GM19463 (cell line): ENCODE data around the gene A2ML1.
"Not testable (repeated sequence)": the region's sequence is repeated elsewhere in the genome, so short reads cannot be mapped to it uniquely, and the experiment has no call there.

Experiments used
- ATAC-seq: cut with Tn5 transposase; IDR thresholded peaks from one replicate; pipeline ENCODE4 v1.9.1; 2021; ENCODE audit warnings: mild to moderate bottlenecking, moderate library complexity; ENCODE audit not compliant: unreplicated experiment

Gene A2ML1

GRCh38 chr12:8816448-8817050 lies 5.9 kb upstream of the A2ML1 start:
- no peak for ATAC-seq

- no peak for ATAC-seq
These were observed 4.6 kb upstream of the A2ML1 start for GRCh38 chr12:8817856-8818255.

DNA sequence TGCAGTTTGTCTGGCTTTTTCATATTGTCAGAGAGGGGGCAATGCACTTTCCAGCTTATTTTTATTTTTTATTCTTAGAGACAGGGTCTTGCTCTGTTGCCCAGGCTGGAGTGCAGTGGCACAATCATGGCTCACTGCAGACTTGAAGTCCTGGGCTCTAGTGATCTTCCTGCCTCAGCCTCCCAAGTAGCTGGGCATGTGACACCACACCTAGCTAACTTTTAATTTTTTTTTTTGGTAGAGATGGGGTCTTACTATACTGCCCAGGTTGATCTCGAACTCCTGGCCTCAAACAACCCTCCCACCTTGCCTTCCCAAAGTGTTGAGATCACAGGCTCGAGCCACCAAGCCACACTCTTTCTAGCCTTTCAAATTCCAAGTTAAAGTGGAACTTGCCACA lies 3.9 kb upstream of the A2ML1 start:
- ATAC-seq = no peak

- no peak for ATAC-seq
These were observed 2.8 kb upstream of the A2ML1 start for GRCh38 chr12:8819666-8819980.

- ATAC-seq = not testable (repeated sequence)
These were observed 1.6 kb upstream of the A2ML1 start for GRCh38 chr12:8820676-8821407.

DNA sequence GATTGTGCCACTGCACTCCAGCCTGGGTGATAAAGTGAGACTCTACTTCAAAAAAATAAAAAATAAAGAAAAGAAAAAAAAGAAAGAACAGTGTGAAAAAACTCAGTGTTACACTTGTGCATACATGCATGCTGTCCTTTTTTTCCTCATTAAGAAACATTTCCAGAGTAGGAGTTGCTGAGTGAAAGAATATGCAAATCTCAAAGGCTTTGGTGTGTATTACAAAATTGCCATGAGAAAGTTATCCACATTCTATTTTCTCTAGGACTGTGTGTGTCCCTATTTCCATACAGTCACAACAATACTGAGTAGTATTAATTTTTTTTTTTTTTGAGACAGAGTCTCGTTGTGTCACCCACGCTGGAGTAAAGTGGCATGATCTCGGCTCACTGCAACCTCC lies 830 bp upstream of the A2ML1 start:
- ATAC-seq = no peak

GRCh38 chr12:8823565-8824300 lies 1.3 kb downstream of the A2ML1 start:
- ATAC-seq = no peak

GRCh38 chr12:8827551-8828256 lies 5.3 kb downstream of the A2ML1 start:
- no peak for ATAC-seq

- no peak for ATAC-seq
These were observed 6.1 kb downstream of the A2ML1 start for GRCh38 chr12:8828257-8829124.

DNA sequence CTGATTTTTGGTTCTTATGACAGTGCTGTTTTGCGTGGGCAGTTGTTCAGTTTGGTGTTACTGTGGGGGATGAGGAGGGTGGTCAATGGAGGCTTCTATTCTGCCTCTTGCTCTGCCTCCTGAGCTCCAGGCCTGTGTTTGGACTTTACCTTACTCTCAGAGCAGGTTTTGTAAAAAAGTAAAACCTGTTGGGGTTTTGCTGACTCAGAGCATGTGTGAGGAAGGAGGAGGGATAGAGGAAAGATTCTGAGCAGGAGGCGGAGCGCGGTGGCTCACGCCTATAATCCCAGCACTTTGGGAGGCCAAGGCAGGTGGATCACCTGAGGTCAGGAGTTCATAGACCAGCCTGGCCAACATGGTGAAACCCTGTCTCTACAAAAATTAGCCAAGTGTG lies 6.7 kb downstream of the A2ML1 start:
- ATAC-seq = no peak

- ATAC-seq = no peak
These were observed 7.2 kb downstream of the A2ML1 start for GRCh38 chr12:8829621-8830020.

DNA sequence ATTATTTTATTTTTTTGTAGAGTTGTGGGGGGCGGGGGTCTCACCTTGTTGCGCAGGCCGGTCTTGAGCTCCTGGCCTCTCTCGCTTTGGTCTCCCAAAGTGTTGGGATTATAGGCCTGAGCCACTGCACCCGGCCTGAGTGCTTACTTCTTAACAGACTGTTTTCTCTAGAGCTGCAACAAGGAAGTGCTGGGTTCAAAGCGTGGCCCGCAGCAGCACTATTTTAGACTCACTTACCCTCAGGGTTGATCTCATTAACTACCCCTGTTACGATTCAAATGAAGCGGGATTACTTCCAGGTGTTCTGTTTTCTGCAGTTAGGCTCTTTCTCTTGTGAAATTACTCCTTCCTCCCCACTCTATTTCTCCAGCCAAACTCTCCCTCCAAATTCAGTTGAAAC lies 8.7 kb downstream of the A2ML1 start:
- ATAC-seq = no peak

DNA sequence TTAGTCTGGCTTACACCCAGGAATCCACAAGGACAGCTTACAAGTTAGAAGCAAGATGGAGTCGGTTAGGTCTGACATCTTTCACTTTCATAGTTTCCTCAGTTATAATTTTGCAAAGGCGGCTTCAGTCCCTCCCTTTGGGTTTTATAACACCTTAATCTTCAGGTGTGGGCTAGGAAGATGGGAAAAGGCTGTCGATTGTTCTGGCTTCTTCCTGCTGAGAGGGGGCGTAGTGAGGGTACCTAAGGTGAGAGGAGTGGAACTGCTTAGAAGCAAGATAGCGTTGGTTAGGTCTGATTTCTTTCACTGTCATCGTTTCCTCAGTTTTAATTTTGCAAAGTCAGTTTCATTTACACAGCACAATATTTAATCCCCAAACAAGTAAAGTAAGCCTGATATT lies 10.1 kb downstream of the A2ML1 start:
- ATAC-seq = no peak

- ATAC-seq = no peak
These were observed 11.8 kb downstream of the A2ML1 start for GRCh38 chr12:8834230-8834629.

DNA sequence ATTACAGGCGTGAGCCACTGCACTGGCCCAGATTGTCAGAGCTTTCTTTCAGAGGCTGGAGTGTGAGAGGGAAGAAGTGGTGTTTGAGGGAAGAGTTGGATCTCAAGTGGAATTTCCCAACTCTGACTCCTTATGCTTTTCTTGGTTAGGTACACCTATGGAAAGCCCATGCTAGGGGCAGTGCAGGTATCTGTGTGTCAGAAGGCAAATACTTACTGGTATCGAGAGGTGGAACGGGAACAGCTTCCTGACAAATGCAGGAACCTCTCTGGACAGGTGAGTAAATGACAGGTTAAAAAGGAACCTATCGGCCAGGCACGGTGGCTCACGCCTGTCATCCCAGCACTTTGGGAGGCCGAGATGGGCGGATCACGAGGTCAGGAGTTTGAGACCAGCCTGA lies 14.9 kb downstream of the A2ML1 start:
- no peak for ATAC-seq

DNA sequence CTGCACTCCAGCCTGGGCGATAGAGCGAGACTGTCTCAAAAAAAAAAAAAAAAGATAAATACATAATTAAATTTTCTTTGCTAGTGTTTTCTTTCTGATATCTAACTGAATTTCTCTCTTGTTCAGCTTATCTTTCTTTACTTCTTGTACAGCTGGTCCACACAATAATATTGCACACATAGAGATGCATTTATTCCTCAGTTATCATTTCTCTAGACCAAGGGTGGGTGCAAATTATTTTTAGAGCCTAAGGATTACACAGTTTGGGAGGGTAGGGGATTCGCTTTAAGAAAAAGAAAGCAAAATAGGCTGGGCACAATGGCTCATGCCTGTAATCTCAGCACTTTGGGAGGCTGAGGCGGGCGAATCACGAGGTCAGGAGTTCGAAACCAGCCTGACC lies 17.9 kb downstream of the A2ML1 start:
- no peak for ATAC-seq

GRCh38 chr12:8840938-8841633 lies 18.7 kb downstream of the A2ML1 start:
- ATAC-seq = no peak

DNA sequence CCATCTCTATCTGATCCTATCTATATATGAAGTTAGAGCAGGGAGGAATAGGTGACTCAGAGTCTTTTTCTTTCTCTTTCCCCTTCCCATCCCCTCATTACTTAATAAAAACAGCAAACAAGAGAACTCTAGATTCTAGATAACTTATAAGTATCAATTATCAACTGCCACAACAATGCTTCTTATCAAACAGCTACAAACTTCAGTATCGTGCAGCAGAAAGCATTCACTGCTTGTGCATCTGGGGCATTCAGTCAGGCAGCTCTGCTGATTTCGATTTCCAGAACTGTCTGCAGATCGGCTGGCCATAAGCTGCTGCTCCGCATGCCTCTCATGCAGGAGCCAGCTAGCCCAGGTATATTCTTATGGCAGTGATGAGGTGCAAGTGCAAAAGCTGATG lies 19.4 kb downstream of the A2ML1 start:
- no peak for ATAC-seq

DNA sequence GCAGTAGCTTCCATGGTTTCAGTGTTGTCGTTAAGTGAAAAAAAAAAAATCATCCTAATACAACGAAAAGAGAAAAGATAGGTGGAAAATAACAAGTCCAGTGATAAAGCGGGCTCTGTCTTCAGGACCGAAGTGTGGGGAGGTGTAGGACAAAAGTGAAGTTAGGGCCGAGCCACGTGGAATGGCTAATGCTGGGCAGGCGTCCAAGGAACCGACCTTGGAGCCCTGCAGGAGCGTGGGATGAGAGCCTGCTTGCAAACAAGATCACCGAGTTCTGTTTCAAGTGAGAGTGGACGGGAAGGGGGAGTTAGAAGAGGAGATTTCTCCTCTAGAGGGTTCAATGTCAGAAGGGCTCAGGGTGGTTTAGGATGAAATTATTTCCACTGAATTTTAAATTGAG lies 22.2 kb downstream of the A2ML1 start:
- no peak for ATAC-seq

DNA sequence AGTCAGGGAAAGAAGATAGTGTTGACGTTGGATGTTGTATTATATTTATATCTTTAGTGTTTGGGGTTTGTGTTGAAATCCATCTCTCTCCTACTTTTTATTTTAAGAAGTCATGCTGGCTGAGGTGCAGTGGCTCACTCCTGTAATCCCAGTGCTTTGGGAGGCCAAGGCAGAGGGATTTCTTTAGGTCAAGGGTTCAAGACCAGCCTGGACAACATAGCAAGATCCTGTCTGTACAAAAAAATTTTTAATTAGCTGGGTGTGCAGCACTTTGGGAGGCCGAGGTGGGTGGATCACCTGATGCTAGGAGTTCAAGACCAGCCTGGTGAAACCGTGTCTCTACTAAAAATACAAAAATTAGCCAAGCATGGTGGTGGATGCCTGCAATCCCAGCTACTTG lies 23.9 kb downstream of the A2ML1 start:
- no peak for ATAC-seq
